Measurements from ENCODE around the gene GPR17. TPM values are rescaled to one million over a fixed set of nuclear protein-coding genes. Genes with fewer than 3 reads are reported as not detected.
A peak's percentile ranks its signal among the peaks of the same experiment; 100 is the strongest.

Gene GPR17
- total and polyA plus RNA-seq, 4 donors: 0.30 to 1.4 (median 0.40) TPM; not detected in 1

- ATAC-seq (ENCODE audit: insufficient read depth, low FRiP score) (no peak), DNase-seq (peak in 1 of 3 donors; percentile 20)
- peak overlapping the region in 1 of 2 donors; percentile 57 for H3K27ac ChIP-seq (ENCODE audit: low read depth in 1 of 2, low read length in 1 of 2)
- H3K27me3 ChIP-seq (ENCODE audit: control insufficient read depth in 3 of 3, insufficient read depth in 3 of 3, low read length in 2 of 3): no peaks in the 10 kb centered on the region
- H3K4me1 ChIP-seq (ENCODE audit: control insufficient read depth in 5 of 5, insufficient read depth in 5 of 5, low read length in 5 of 5): peaks cover 0 to 57% (median 12%) of the 10 kb centered on the region in 5 donors
- WGBS, 2 donors: 69 to 81% methylated on average over 16 of the region's 16 CpGs
- H3K4me3 ChIP-seq: no peak overlapping the region
- H3K36me3 ChIP-seq (ENCODE audit: control insufficient read depth in 4 of 4, insufficient read depth in 4 of 4, low read length in 4 of 4): peaks cover 0 to 7% (median 0%) of the 10 kb centered on the region in 4 donors
- peaks cover 0 to 2% (median 0%) of the 10 kb centered on the region in 4 donors for H3K9me3 ChIP-seq (ENCODE audit: control insufficient read depth in 4 of 4, insufficient read depth in 3 of 4, low read length in 3 of 4)
- TF ChIP-seq CTCF (IDR thresholded peaks at IDR 0.05; ENCODE audit: control extremely low read depth, extremely low read depth): no peak
- H3K9ac ChIP-seq (ENCODE audit: insufficient read depth in 1 of 2, low read length in 2 of 2): no peak overlapping the region
Measured at GRCh38 chr2:127634066-127634617, 11.8 kb upstream of the GPR17 start.

- DNase-seq: no peak
- peaks cover 0 to 58% (median 12%) of the 10 kb centered on the region in 5 donors for H3K4me1 ChIP-seq (ENCODE audit: control insufficient read depth in 5 of 5, insufficient read depth in 5 of 5, low read length in 5 of 5)
- no peak for TF ChIP-seq CTCF (IDR thresholded peaks at IDR 0.05; ENCODE audit: control extremely low read depth, extremely low read depth)
- no peak overlapping the region for H3K9ac ChIP-seq (ENCODE audit: insufficient read depth in 1 of 2, low read length in 2 of 2)
- ATAC-seq (ENCODE audit: insufficient read depth, low FRiP score): no peak
- no peaks in the 10 kb centered on the region for H3K27me3 ChIP-seq (ENCODE audit: control insufficient read depth in 3 of 3, insufficient read depth in 3 of 3, low read length in 2 of 3)
- peaks cover 0 to 7% (median 0%) of the 10 kb centered on the region in 4 donors for H3K36me3 ChIP-seq (ENCODE audit: control insufficient read depth in 4 of 4, insufficient read depth in 4 of 4, low read length in 4 of 4)
- WGBS, 2 donors: 90 to 91% methylated on average over 17 of the region's 17 CpGs
- peak overlapping the region in 1 of 2 donors; percentile 67 for H3K27ac ChIP-seq (ENCODE audit: low read depth in 1 of 2, low read length in 1 of 2)
- H3K9me3 ChIP-seq (ENCODE audit: control insufficient read depth in 4 of 4, insufficient read depth in 3 of 4, low read length in 3 of 4): no peaks in the 10 kb centered on the region
- H3K4me3 ChIP-seq: no peak overlapping the region
Measured at GRCh38 chr2:127634626-127635379, 11.2 kb upstream of the GPR17 start.

GRCh38 chr2:127635380-127636237 is 10.3 kb upstream of the GPR17 start:
- TF ChIP-seq CTCF (IDR thresholded peaks at IDR 0.05; ENCODE audit: control extremely low read depth, extremely low read depth): no peak
- Histone ChIP-seq H3K9me3 (ENCODE audit: control insufficient read depth in 4 of 4, insufficient read depth in 3 of 4, low read length in 3 of 4) (no peaks in the 10 kb centered on the region), H3K27me3 (ENCODE audit: control insufficient read depth in 3 of 3, insufficient read depth in 3 of 3, low read length in 2 of 3) (no peaks in the 10 kb centered on the region), H3K9ac (ENCODE audit: insufficient read depth in 1 of 2, low read length in 2 of 2) (no peak overlapping the region), H3K27ac (ENCODE audit: low read depth in 1 of 2, low read length in 1 of 2) (peak overlapping the region in 1 of 2 donors; percentile 67), H3K36me3 (ENCODE audit: control insufficient read depth in 4 of 4, insufficient read depth in 4 of 4, low read length in 4 of 4) (peaks cover 0 to 9% (median 0%) of the 10 kb centered on the region in 4 donors), H3K4me1 (ENCODE audit: control insufficient read depth in 5 of 5, insufficient read depth in 5 of 5, low read length in 5 of 5) (peaks cover 0 to 61% (median 12%) of the 10 kb centered on the region in 5 donors), H3K4me3 (no peak overlapping the region)
- ATAC-seq (ENCODE audit: insufficient read depth, low FRiP score): no peak
- WGBS, 2 donors: 92 to 93% methylated on average over 19 of the region's 19 CpGs
- DNase-seq: no peak

Measured in lung (tissue), 12 donors.